GM23248 (cell line): Measurements from ENCODE around the gene DMGDH. TPM values are rescaled to one million over a fixed set of nuclear protein-coding genes. Genes with fewer than 3 reads are reported as not detected.

Source experiments
- DNase-seq: peaks from one replicate; pipeline ENCODE4 v3.0.0-alpha.2; 2015
- H2AFZ ChIP-seq: fragments of 200-600 bp; sonication (generic); 2 replicates; pipeline ENCODE4 v1.6.1; 2016; ENCODE audit warnings: antibody characterized with exemption
- H3F3A ChIP-seq: fragments of 200-600 bp; sonication (generic); 2 replicates; pipeline ENCODE4 v1.6.1; 2016; ENCODE audit warnings: mild to moderate bottlenecking, antibody characterized with exemption, mixed run types; ENCODE audit not compliant: insufficient read depth
- H3K27ac ChIP-seq: fragments of 200-600 bp; sonication (generic); 2 replicates; pipeline ENCODE4 v1.5.1; 2016; ENCODE audit warnings: mild to moderate bottlenecking
- H3K27me3 ChIP-seq: fragments of 200-600 bp; sonication (generic); replicated peaks from 2 replicates; pipeline ENCODE4 v1.6.1; 2016; ENCODE audit warnings: mild to moderate bottlenecking; ENCODE audit not compliant: insufficient read depth
- H3K36me3 ChIP-seq: fragments of 200-600 bp; sonication (generic); 2 replicates; pipeline ENCODE4 v1.6.1; 2016; ENCODE audit warnings: low read depth, mild to moderate bottlenecking
- H3K4me1 ChIP-seq: fragments of 200-600 bp; sonication (generic); 2 replicates; pipeline ENCODE4 v1.6.1; 2016; ENCODE audit warnings: mild to moderate bottlenecking; ENCODE audit not compliant: insufficient read depth
- H3K4me2 ChIP-seq: fragments of 200-600 bp; sonication (generic); one replicate; pipeline ENCODE4 v1.6.1; 2016; ENCODE audit warnings: mild to moderate bottlenecking; ENCODE audit not compliant: unreplicated experiment
- H3K4me3 ChIP-seq: fragments of 200-600 bp; sonication (generic); 2 replicates; pipeline ENCODE4 v1.5.1; 2016; ENCODE audit warnings: mild to moderate bottlenecking
- H3K79me2 ChIP-seq: fragments of 200-600 bp; sonication (generic); 2 replicates; pipeline ENCODE4 v1.6.1; 2016; ENCODE audit warnings: mild to moderate bottlenecking; ENCODE audit not compliant: insufficient read depth
- H3K9ac ChIP-seq: fragments of 200-600 bp; sonication (generic); 2 replicates; pipeline ENCODE4 v1.6.1; 2016; ENCODE audit warnings: mild to moderate bottlenecking
- H3K9me2 ChIP-seq: fragments of 200-600 bp; sonication (generic); 2 replicates; pipeline ENCODE4 v1.6.1; 2016; ENCODE audit warnings: mixed run types, mild to moderate bottlenecking, moderate library complexity; ENCODE audit not compliant: insufficient read depth
- H3K9me3 ChIP-seq: fragments of 200-600 bp; sonication (generic); one replicate; pipeline ENCODE4 v1.6.1; 2017; ENCODE audit warnings: low read depth
- H4K20me1 ChIP-seq: fragments of 200-600 bp; sonication (generic); 2 replicates; pipeline ENCODE4 v1.6.0; 2016; ENCODE audit not compliant: insufficient read depth
- EZH2 ChIP-seq: fragments of 200-600 bp; sonication (generic); IDR thresholded peaks from 2 replicates; pipeline ENCODE4 v1.6.1; 2018; ENCODE audit warnings: antibody characterized with exemption, mild to moderate bottlenecking; ENCODE audit not compliant: insufficient read depth, poor library complexity, severe bottlenecking
- EZH2phosphoT487 ChIP-seq: fragments of 200-600 bp; sonication (generic); IDR thresholded peaks from 2 replicates; pipeline ENCODE4 v1.6.1; 2018; ENCODE audit warnings: antibody characterized with exemption, moderate library complexity, mild to moderate bottlenecking, low read depth; ENCODE audit not compliant: insufficient read depth
- WGBS, 2 experiments: methylation state at CpG; one replicate each; pipeline ENCODE4 v1.1.6; 2015 to 2017; ENCODE audit warnings: low lambda C conversion rate in 2 of 2, low coverage in 1 of 2; ENCODE audit errors: missing lambda C conversion rate in 2 of 2; 5-methylcytosine and 5-hydroxymethylcytosine counted together
- in situ Hi-C: fragments of 300-500 bp; cut with MboI; formaldehyde crosslinking; loops from 2 replicates; pipeline ENCODE4 v1.15.0; 2020
- polyA plus RNA-seq: library from polyadenylated mRNA; unstranded; fragments of >200 nt; fragmentation: Nextera tagmentation; extraction: Ambion mirVana; gene quantifications from 2 replicates; pipeline ENCODE4 v1.2.1, GENCODE V29; 2016
- total RNA-seq: library from RNA; depleted of rRNA; stranded (reverse); fragments of >200 nt; shearing (Covaris generic); gene quantifications from 2 replicates; pipeline ENCODE4 v1.2.3, GENCODE V29; 2014

The DMGDH gene
- total and polyA plus RNA-seq, 2 experiments from 2014 or later: 1.5 to 1.6 TPM

GRCh38 chr5:78972654-78973428, 96.6 kb downstream of the DMGDH start:
- Histone ChIP-seq H3K9me3 (no peaks in the 10 kb centered on the region), H2AFZ (peak overlapping the region; percentile 50; the same call in 1 of the 2 replicates), H3K27ac (no peak overlapping the region), H3K4me3 (0 out of 2 replicates have a peak overlapping the region, but pooled peaks have one; percentile 3), H3K9me2 (no peaks in the 10 kb centered on the region), H3K4me1 (peaks cover 6% of the 10 kb centered on the region; the same call in 1 of the 2 replicates), H4K20me1 (no peaks in the 10 kb centered on the region; the same call in 1 of the 2 replicates), H3K4me2 (no peak overlapping the region), H3K9ac (no peak overlapping the region), H3K36me3 (no peaks in the 10 kb centered on the region), H3F3A (no peaks in the 10 kb centered on the region), H3K27me3 (no peaks in the 10 kb centered on the region), H3K79me2 (no peaks in the 10 kb centered on the region)
- TF ChIP-seq EZH2phosphoT487 (no peak), EZH2 (no peak)
- peak; percentile 21 for DNase-seq
- in situ Hi-C loops: no loop called here
- 33 to 36% methylated on average over 7 of the region's 7 CpGs for WGBS, 2 experiments

GRCh38 chr5:78971998-78972397, 97.5 kb downstream of the DMGDH start:
- H3K4me3 ChIP-seq: no peak overlapping the region
- no peaks in the 10 kb centered on the region for H3K9me3 ChIP-seq
- no peaks in the 10 kb centered on the region for H3K79me2 ChIP-seq
- no peak overlapping the region for H3K9ac ChIP-seq
- peaks cover 9% of the 10 kb centered on the region; the same call in 1 of the 2 replicates for H3K4me1 ChIP-seq
- no peaks in the 10 kb centered on the region for H3K27me3 ChIP-seq
- no peaks in the 10 kb centered on the region for H3K9me2 ChIP-seq
- in situ Hi-C loops: no loop called here
- H3K36me3 ChIP-seq: no peaks in the 10 kb centered on the region
- H3K4me2 ChIP-seq: no peak overlapping the region
- no peak for TF ChIP-seq EZH2
- TF ChIP-seq EZH2phosphoT487: no peak
- no peak for DNase-seq
- H2AFZ ChIP-seq: no peak overlapping the region
- H3K27ac ChIP-seq: no peak overlapping the region
- no peaks in the 10 kb centered on the region for H3F3A ChIP-seq
- H4K20me1 ChIP-seq: no peaks in the 10 kb centered on the region; the same call in 1 of the 2 replicates
- WGBS, 2 experiments: 74% methylated on average over 2 of the region's 2 CpGs

- Histone ChIP-seq H3K27me3 (no peaks in the 10 kb centered on the region), H3K36me3 (no peaks in the 10 kb centered on the region)
- in situ Hi-C loops: no loop called here
Observed at GRCh38 chr5:78968781-78969180, 100.7 kb downstream of the DMGDH start.

GRCh38 chr5:78964889-78965288, 104.6 kb downstream of the DMGDH start:
- H3K9me2 ChIP-seq: no peaks in the 10 kb centered on the region
- H3K27ac ChIP-seq: no peak overlapping the region
- H4K20me1 ChIP-seq: no peaks in the 10 kb centered on the region
- 68 to 69% methylated on average over 2 of the region's 2 CpGs for WGBS, 2 experiments
- no peak overlapping the region for H3K4me3 ChIP-seq
- no peaks in the 10 kb centered on the region for H3K79me2 ChIP-seq
- 0 out of 2 replicates have a peak, but pooled peaks cover 4% of the 10 kb centered on the region for H3K4me1 ChIP-seq
- peak; percentile 79 for DNase-seq
- H3K9ac ChIP-seq: no peak overlapping the region
- in situ Hi-C loops: no loop called here
- H3K9me3 ChIP-seq: no peaks in the 10 kb centered on the region
- H3K36me3 ChIP-seq: peaks cover 5% of the 10 kb centered on the region; the same call in 1 of the 2 replicates
- no peak overlapping the region for H2AFZ ChIP-seq
- 0 out of 2 replicates have a peak, but pooled peaks cover 4% of the 10 kb centered on the region for H3F3A ChIP-seq
- H3K4me2 ChIP-seq: no peak overlapping the region
- TF ChIP-seq EZH2 (no peak), EZH2phosphoT487 (no peak)
- H3K27me3 ChIP-seq: no peaks in the 10 kb centered on the region

More at GRCh38 chr5:78968781-78969180, 100.7 kb downstream of the DMGDH start:
- H3K4me3 ChIP-seq: no peak overlapping the region
- no peaks in the 10 kb centered on the region for H3K79me2 ChIP-seq
- 0 out of 2 replicates have a peak, but pooled peaks cover 4% of the 10 kb centered on the region for H3F3A ChIP-seq
- WGBS, 2 experiments: 95 to 98% methylated on average over 5 of the region's 5 CpGs
- no peak overlapping the region for H2AFZ ChIP-seq
- H3K4me2 ChIP-seq: no peak overlapping the region
- H3K4me1 ChIP-seq: peaks cover 10% of the 10 kb centered on the region; the same call in 1 of the 2 replicates
- H3K27ac ChIP-seq: no peak overlapping the region
- H3K9ac ChIP-seq: no peak overlapping the region
- H4K20me1 ChIP-seq: no peaks in the 10 kb centered on the region; the same call in 1 of the 2 replicates
- no peaks in the 10 kb centered on the region for H3K9me3 ChIP-seq
- H3K9me2 ChIP-seq: no peaks in the 10 kb centered on the region
- no peak for DNase-seq
- TF ChIP-seq EZH2phosphoT487 (no peak), EZH2 (no peak)
